Measurements from ENCODE around the gene TRAF7.
"Not testable (repeated sequence)": the region's sequence is repeated elsewhere in the genome, so short reads cannot be mapped to it uniquely, and the experiment has no call there.

Gene TRAF7

GRCh38 chr16:2127630-2128280 is 27.8 kb upstream of the TRAF7 start:
- DNase-seq, H3K27ac Mint-ChIP-seq, H3K4me3 Mint-ChIP-seq, H3K27me3 Mint-ChIP-seq, H3K36me3 Mint-ChIP-seq, CTCF ChIA-PET, H3K9me3 Mint-ChIP-seq, H3K4me1 Mint-ChIP-seq: not testable (repeated sequence)

GRCh38 chr16:2129251-2129650 is 26.3 kb upstream of the TRAF7 start:
- H3K27me3 Mint-ChIP-seq, H3K9me3 Mint-ChIP-seq, H3K36me3 Mint-ChIP-seq, H3K4me1 Mint-ChIP-seq, H3K4me3 Mint-ChIP-seq, DNase-seq, CTCF ChIA-PET, H3K27ac Mint-ChIP-seq: not testable (repeated sequence)

DNA sequence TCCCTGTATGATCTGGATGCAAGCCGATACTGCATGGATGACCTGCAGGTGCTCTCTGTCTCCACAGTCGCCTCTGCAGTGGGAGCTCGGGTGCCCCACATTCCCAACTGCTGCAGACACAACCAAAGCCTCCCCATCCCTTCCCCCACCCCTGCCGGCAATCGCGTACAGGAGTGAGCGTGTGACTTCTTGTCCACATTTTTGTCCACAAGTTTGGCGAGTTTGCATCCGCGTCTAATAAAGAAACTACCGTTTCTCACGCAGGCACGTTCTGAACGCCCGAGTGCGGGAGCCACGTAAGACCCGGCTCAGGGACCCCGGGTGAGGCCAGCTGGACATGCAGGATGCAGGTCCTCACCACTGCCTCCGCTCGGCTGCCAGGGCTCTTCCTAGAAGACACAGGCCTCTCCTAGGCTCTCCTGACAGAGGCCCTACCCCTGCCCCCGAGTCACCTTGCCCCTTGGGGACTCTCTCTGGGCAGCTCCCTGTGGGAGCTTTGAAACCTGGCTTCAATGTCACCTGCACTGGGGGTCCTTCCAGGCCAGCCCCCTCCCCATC is 25.6 kb upstream of the TRAF7 start:
- H3K4me1 Mint-ChIP-seq: peaks cover 12% of the 10 kb centered on the region
- H3K9me3 Mint-ChIP-seq, CTCF ChIA-PET, H3K4me3 Mint-ChIP-seq, H3K36me3 Mint-ChIP-seq, DNase-seq, H3K27me3 Mint-ChIP-seq, H3K27ac Mint-ChIP-seq: not testable (repeated sequence)

DNA sequence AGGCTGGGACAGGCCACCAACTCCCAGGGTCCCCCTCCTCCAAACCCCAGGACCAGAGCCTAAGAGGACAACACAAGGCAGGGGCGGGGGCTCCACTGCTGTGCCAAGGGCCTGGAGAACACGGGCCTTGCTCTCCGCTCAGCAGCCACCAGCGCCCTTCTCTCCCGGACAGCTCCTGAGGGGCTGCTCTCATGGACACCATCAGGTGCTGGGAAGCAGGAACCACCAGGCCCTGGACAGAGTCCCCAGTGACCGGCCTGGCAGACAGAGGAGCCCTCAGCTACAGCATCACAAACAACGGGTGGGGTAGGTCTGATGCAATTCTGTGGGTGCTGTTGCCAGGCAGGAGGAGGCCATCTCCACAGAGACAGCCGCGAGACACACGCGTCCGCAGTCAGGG is 21.8 kb upstream of the TRAF7 start:
- DNase-seq, H3K4me3 Mint-ChIP-seq, H3K27ac Mint-ChIP-seq, CTCF ChIA-PET, H3K9me3 Mint-ChIP-seq, H3K36me3 Mint-ChIP-seq: not testable (repeated sequence)
- Mint-ChIP-seq H3K27me3 (peaks cover 19% of the 10 kb centered on the region), H3K4me1 (peaks cover 14% of the 10 kb centered on the region)

DNA sequence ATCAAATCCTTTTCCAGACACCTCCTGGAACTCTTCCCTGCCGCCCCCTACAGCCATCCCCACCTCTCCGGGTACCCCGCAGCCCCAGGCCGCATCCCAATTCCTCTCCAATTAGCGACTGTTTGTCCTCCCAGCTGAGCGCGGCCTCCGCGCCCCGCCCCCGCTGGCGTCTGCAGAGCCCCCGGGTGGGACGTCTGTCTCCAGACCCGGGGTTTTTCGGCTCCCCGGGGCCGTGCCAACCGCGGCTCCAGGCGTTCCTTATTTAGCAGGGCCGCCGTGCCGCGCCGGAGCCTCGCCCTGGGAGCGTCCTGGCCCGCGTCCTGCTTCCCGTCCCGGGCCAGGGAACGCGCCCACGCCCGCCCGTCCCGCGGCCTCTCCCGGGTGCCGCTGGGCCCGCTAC is 20.5 kb upstream of the TRAF7 start:
- CTCF ChIA-PET: not testable (repeated sequence)

GRCh38 chr16:2135770-2136490 is 19.7 kb upstream of the TRAF7 start, which contains the start of gene PKD1:
PKD1 (minus strand) TSS chr16:2135898; CDS start chr16:2135689, 209 bp downstream.
- not testable (repeated sequence) for H3K9me3 Mint-ChIP-seq, H3K36me3 Mint-ChIP-seq
- peaks cover 38% of the 10 kb centered on the region for H3K27me3 Mint-ChIP-seq
- H3K4me1 Mint-ChIP-seq: peaks cover 25% of the 10 kb centered on the region
- peak within 1 kb of the TSS; percentile 93 for H3K27ac Mint-ChIP-seq
- CTCF ChIA-PET: interaction anchor here (0.8 to 1.6 kb wide), 2 partner anchors 17 to 113 kb away, joined by 4 to 7 read pairs; no protein-coding TSS in a partner anchor
- peak; percentile 97 for DNase-seq
- peak within 1 kb of the TSS; percentile 86 for H3K4me3 Mint-ChIP-seq

More for the DNA sequence above, 20.5 kb upstream of the TRAF7 start:
- H3K27ac Mint-ChIP-seq, H3K9me3 Mint-ChIP-seq, H3K36me3 Mint-ChIP-seq: not testable (repeated sequence)
- Mint-ChIP-seq H3K27me3 (peaks cover 32% of the 10 kb centered on the region), H3K4me3 (peak overlapping the region; percentile 68), H3K4me1 (peaks cover 18% of the 10 kb centered on the region)
- peak; percentile 47 for DNase-seq

GRCh38 chr16:2142942-2143877 is 12.4 kb upstream of the TRAF7 start:
- CTCF ChIA-PET: interaction anchor here (0.7 kb wide), 1 partner anchor 121 kb away, joined by 3 read pairs; no protein-coding TSS in a partner anchor
- Mint-ChIP-seq H3K4me3 (no peak overlapping the region), H3K36me3 (no peaks in the 10 kb centered on the region), H3K27me3 (peaks cover 64% of the 10 kb centered on the region), H3K27ac (no peak overlapping the region), H3K4me1 (peaks cover 11% of the 10 kb centered on the region), H3K9me3 (no peaks in the 10 kb centered on the region)
- no peak for DNase-seq

DNA sequence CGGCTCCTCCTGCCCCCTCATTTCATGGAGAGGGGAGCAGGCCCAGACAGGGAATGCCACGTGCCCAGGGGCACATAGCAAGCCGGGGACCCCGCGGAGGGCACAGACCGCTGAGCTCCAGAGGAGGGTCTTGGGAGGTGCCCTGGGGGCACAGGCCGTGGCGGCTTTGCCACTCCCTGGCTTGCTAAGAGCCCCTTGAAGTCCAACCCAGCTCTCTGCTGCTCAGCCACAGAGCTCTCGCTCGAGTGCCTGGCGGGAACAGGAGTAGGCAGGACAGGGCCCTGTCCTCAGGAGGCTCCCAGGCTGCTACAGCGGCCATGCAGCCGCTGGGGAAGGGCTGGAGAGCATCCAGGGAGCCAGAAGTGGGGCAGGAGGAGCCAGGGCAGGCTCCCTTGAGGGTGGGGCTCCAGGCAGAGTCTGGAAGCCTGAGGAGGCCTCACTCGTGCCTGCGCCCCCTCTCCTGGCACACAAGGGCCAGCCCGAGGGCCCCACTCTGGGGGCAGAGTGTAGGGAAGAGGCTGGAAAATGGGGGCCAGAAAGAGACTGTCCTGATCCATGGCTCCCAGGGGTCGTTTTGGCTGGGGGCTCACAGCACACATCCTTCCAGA is 11.6 kb upstream of the TRAF7 start:
- CTCF ChIA-PET: interaction anchor here (0.7 kb wide), 1 partner anchor 122 kb away, joined by 3 read pairs; no protein-coding TSS in a partner anchor

GRCh38 chr16:2145843-2146242 is 9.7 kb upstream of the TRAF7 start:
- Mint-ChIP-seq H3K36me3 (no peaks in the 10 kb centered on the region), H3K27me3 (peaks cover 63% of the 10 kb centered on the region), H3K27ac (no peak overlapping the region), H3K9me3 (no peaks in the 10 kb centered on the region), H3K4me3 (no peak overlapping the region), H3K4me1 (peaks cover 7% of the 10 kb centered on the region)
- DNase-seq: no peak
- CTCF ChIA-PET: interaction anchor here (1.0 kb wide), 1 partner anchor 124 kb away, joined by 4 read pairs; no protein-coding TSS in a partner anchor

More for the DNA sequence above, 11.6 kb upstream of the TRAF7 start:
- no peaks in the 10 kb centered on the region for H3K36me3 Mint-ChIP-seq
- no peak overlapping the region for H3K27ac Mint-ChIP-seq
- no peak for DNase-seq
- peaks cover 10% of the 10 kb centered on the region for H3K4me1 Mint-ChIP-seq
- no peak overlapping the region for H3K4me3 Mint-ChIP-seq
- H3K27me3 Mint-ChIP-seq: peaks cover 61% of the 10 kb centered on the region
- no peaks in the 10 kb centered on the region for H3K9me3 Mint-ChIP-seq

- H3K9me3 Mint-ChIP-seq: no peaks in the 10 kb centered on the region
- peaks cover 6% of the 10 kb centered on the region for H3K36me3 Mint-ChIP-seq
- no peak overlapping the region for H3K4me3 Mint-ChIP-seq
- H3K27me3 Mint-ChIP-seq: peaks cover 58% of the 10 kb centered on the region
- no peak overlapping the region for H3K27ac Mint-ChIP-seq
- no peak for DNase-seq
- CTCF ChIA-PET: interaction anchor here (0.9 to 2.3 kb wide), 5 partner anchors 41 to 143 kb away, joined by 3 to 10 read pairs (median 4); no protein-coding TSS in a partner anchor
- H3K4me1 Mint-ChIP-seq: peaks cover 19% of the 10 kb centered on the region
These were observed 8.2 kb upstream of the TRAF7 start for GRCh38 chr16:2147378-2147777.

GRCh38 chr16:2147981-2148671 is 7.5 kb upstream of the TRAF7 start, which contains the start of gene RAB26:
RAB26 (plus strand) TSS chr16:2148625; CDS start chr16:2148784, 159 bp downstream.
- H3K9me3 Mint-ChIP-seq: no peaks in the 10 kb centered on the region
- DNase-seq: peak; percentile 75
- CTCF ChIA-PET: interaction anchor here (0.9 to 2.3 kb wide), 5 partner anchors 7 to 143 kb away, joined by 3 to 10 read pairs (median 6); no protein-coding TSS in a partner anchor
- no peak within 1 kb of the TSS for H3K27ac Mint-ChIP-seq
- H3K4me3 Mint-ChIP-seq: peak within 1 kb of the TSS; percentile 33
- peaks cover 23% of the 10 kb centered on the region for H3K4me1 Mint-ChIP-seq
- H3K27me3 Mint-ChIP-seq: peaks cover 53% of the 10 kb centered on the region
- H3K36me3 Mint-ChIP-seq: peaks cover 6% of the 10 kb centered on the region

GRCh38 chr16:2148714-2149629 is 6.6 kb upstream of the TRAF7 start:
- Mint-ChIP-seq H3K27ac (no peak overlapping the region), H3K4me1 (peaks cover 32% of the 10 kb centered on the region), H3K4me3 (peak overlapping the region; percentile 33), H3K36me3 (peaks cover 10% of the 10 kb centered on the region), H3K27me3 (peaks cover 45% of the 10 kb centered on the region), H3K9me3 (no peaks in the 10 kb centered on the region)
- CTCF ChIA-PET: interaction anchor here (1.5 to 2.3 kb wide), 2 partner anchors 8 to 144 kb away, joined by 6 to 10 read pairs; no protein-coding TSS in a partner anchor
- peak; percentile 53 for DNase-seq
